ENCODE measurements around the gene ADRA2B.

GRCh38 chr2:96075199-96075771 is 41.1 kb downstream of the ADRA2B start:
- TF ChIP-seq POLR2A (IDR thresholded peaks at IDR 0.05) (no peak), CTCF (IDR thresholded peaks at IDR 0.05) (no peak)
